DMS79 treated with DMSO at 0.1 percent for 48 hours (cell line): ENCODE results near the gene CACNG1.

Experiments
- DNase-seq: peaks from one replicate; lab custom pipeline; 2025; lab: John Stamatoyannopoulos, UW

The CACNG1 gene

GRCh38 chr17:67044016-67044772 is at the start of gene CACNG1:
Gene CACNG1 (plus strand): TSS chr17:67044554. CDS start chr17:67044661, 107 bp downstream.
- DNase-seq = no peak

DNA sequence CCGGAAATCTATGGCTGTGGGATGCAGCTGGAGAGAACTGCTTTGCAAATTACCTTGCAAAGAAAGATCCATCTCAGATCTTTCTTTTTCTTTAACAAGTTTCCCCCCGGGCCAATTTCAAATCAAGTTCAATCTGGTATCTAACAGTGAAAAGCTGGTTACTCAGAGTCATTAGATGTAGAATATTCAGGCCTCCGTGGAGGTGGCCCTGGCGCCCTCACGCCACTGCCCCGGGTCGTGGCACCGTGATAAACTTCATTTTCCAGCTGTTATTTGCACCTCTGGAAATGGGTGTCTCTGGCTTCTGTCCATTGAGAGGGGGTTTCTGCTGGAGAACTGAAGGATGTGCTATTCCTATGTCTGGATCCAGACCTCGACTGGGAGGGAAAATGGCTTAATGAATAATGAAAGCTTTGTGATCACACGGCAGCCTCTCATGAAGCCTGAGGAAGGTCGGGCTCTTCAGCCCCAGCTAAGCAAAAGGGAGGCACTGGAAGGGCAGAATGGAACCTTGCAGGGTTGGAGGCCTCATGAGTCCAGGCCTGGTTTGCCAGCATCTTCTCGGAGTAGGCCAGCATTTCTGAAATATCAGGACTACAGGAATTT is 49.3 kb upstream of the CACNG1 start:
- no peak for DNase-seq

GRCh38 chr17:66995944-66996343 is 48.4 kb upstream of the CACNG1 start:
- DNase-seq = no peak

DNA sequence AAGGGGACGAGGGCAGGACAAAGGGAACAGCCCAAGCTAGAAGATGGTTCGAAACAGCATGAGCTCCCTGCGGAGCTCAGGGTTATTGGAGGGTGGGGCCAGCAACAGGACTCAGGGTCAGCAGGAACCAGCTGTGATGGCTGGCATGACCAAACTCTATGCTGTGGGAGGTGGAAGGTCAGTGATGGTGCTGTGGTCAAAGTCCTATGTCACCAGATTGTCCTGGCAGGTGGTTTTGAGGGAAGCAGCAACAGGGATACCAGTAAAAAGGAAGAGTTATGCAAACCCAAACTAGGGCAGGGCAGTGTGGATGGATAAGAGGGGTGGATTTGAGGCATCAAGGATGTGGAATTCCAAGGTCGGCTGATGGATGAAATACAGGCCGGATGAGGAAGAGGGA is 47.4 kb upstream of the CACNG1 start:
- no peak for DNase-seq

DNA sequence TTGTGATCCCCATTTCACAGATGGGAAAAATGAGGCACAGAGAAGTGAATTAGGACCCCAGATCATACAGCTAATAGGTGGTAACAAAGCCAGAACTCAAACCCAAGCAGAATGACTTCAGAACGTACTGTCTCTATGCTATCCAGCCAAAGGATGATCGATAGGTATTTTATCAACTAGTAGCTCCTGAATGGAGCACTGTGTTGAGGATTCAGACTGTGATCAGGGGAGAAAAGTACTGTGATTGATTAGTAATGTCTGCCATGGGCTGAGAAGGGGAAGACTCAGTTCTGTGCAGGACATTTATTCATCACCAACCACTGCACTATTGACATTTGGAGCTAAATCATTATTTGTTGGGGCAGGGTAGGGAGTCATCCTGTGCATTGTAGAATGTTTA is 41.1 kb upstream of the CACNG1 start:
- no peak for DNase-seq

- no peak for DNase-seq
Measured at GRCh38 chr17:67004181-67004580, 40.2 kb upstream of the CACNG1 start.

- no peak for DNase-seq
Measured at GRCh38 chr17:67007266-67007665, 37.1 kb upstream of the CACNG1 start.

DNA sequence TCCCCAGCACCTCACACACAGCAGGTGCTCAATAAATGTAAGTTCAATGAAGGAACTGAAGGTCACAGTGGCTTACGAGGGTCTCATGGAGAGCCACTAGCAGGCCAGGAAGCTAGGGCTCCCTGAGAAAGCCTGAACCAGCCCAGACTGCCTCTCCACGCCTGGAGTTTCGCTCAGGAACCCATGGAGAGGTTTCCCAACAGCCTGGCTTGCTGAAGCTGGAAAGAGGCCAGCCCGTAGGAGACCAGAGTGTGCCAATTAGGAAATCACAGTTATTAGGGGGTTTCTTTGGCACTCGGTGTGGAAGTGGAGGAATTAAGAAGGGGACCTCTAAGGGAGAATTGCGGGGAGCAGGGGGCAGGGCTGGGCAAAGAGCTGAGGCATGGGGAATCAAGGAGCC is 36.3 kb upstream of the CACNG1 start:
- no peak for DNase-seq

- no peak for DNase-seq
Measured at GRCh38 chr17:67011527-67012175, 32.7 kb upstream of the CACNG1 start.

DNA sequence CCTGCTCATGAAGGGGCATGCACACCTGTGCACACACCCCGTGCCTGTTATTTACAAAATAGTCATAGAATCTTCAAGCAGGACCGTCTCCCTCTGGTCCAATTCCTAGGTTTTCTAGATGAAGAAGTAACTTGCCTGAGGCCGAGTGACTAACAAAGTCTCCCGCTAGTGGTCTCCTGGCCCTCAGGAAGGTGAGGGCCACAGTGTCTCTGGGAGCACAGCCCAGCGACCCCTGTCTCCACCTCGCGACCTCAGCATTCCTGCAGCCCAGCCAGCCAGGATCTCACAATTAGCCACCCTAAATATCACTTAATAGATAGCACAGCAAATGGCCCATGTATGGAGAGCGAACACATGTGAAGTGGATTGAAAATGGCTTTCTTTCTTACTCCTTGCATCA is 30.5 kb upstream of the CACNG1 start:
- no peak for DNase-seq

DNA sequence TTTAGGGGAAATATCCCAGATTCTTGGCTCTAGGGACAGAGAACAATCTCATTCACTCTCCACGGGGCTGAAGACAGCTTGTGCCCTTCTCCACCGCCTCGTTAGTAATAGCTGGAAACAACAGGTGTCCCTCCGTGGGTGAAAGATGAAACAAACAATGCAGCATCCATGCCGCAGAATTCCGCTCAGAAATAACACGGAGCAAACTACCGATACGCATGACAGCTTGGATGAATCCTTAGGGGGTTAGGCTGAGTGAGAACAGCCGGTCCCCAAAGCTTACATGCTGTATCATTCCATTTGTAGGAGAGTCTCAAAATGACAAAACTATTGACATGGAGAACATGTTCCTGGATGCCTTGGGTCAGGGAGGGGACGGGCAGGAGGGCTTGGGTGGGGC is 29.4 kb upstream of the CACNG1 start:
- DNase-seq = no peak

- DNase-seq = no peak
Measured at GRCh38 chr17:67016039-67016762, 28.2 kb upstream of the CACNG1 start.

DNA sequence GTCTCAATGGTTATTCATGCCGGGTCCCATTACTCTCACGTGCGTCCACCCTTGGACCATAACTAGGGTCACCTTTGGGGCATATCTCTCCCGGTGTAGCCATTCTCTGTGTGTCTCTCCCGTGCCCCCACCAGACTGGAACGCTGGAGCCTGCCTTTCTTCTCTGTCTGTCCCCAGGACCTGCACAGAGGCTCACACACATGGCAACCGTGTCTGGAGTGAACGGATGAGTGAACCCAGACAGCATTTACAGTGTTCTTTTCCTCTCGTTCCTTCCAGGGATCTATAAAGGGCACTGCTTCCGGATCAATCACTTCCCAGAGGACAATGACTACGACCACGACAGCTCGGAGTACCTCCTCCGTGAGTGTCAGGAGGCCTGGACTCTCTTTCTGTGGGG is 26.4 kb upstream of the CACNG1 start:
- no peak for DNase-seq

DNA sequence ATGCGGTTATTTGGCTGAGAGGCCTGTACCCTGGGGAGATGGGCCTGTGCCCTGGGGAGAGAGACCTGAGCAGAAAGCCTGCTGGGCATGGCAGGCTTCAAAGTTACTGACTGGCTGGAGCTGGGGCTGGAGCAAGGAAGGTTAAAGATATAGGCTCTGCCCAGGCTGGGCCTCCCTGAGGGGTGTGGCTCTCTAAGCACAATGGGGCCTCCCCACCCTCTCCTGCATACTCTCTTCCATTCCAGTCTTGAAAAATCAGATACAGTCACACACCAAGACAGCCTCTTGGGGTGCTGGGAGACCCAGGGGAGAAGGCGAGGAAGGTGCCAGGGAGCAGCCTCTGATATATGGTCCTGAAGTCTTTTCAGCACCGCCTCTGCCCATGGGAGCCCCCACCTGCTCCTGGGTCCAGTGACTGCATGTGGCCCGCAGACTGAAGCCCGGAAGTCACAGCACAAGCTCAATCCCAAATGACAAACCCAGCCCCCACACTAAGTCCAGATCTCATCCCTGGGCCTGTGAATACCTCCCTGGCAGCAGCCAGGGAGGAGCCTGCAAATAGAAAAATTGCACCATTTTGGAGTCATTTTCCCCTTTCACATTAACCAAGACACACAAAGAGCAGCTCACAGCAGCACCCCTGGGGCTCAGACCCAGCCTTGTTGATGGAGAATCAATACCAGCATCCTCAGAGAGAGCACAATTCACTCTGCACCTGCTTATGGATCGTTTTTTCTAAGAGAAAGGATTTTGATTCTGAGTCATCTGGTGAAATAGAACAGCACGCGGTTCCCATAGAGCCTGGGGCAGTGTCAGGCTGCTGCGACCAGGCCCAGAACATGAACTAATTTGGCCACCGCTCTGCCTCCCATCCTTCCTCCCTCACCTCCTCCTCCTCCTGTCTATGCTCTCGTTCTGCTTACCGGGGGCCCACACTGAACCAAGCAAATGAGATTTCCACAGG is 25.6 kb upstream of the CACNG1 start:
- no peak for DNase-seq

- no peak for DNase-seq
Measured at GRCh38 chr17:67019809-67020208, 24.5 kb upstream of the CACNG1 start.

GRCh38 chr17:67020293-67020766 is 24.0 kb upstream of the CACNG1 start:
- DNase-seq = no peak

DNA sequence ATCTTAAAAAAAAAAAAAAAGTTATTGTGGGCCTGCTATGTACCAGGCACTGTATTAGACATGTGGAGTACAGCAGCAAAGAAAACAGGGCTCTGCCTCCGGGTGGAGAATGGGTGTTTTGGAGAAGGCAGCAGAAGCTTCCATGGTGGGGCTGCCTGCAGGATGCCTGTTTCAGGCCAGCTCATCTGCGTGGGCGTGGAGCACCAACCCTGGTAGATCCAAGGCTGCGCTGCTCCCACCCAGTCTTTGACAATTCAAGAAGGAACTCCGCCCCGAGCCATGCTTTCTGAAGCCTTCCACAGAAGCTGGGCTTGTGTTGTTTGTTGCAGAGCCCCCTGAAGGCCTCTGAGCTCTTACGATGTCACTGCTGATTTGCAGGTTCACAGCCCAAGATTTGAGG is 23.2 kb upstream of the CACNG1 start:
- no peak for DNase-seq

- no peak for DNase-seq
Measured at GRCh38 chr17:67021743-67022450, 22.5 kb upstream of the CACNG1 start.

GRCh38 chr17:67022451-67022810 is 21.9 kb upstream of the CACNG1 start:
- DNase-seq = no peak

DNA sequence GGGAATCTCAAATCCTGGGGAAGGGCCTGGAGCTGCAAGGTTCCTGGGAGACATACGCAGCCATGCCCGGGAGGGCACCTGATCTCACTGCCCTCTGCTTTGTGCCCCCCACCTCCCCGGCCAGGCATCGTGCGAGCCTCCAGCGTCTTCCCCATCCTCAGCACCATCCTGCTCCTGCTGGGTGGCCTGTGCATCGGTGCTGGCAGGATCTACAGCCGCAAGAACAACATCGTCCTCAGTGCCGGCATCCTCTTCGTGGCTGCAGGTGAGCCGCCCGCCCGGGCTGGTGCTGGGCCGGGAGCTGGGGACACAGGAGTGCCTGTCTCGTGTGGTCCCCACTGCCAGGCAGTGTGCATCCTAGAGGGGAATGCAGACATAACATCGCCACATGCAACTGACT is 19.6 kb upstream of the CACNG1 start:
- no peak for DNase-seq
